CD4-positive, alpha-beta T cell treated with Interleukin-17A for 1 hour (primary cell): ENCODE results near the gene BTG2.
A peak's percentile ranks its signal among the peaks of the same experiment; 100 is the strongest.
"Not testable (repeated sequence)": the region's sequence is repeated elsewhere in the genome, so short reads cannot be mapped to it uniquely, and the experiment has no call there.

ENCODE experiments used
- DNase-seq: peaks from one replicate; pipeline ENCODE4 v3.0.0-alpha.2; 2020

BTG2 gene

GRCh38 chr1:203296460-203297073 is 8.8 kb upstream of the BTG2 start:
- DNase-seq: no peak

GRCh38 chr1:203299169-203299568 is 6.2 kb upstream of the BTG2 start:
- no peak for DNase-seq

GRCh38 chr1:203299719-203300429 is 5.4 kb upstream of the BTG2 start:
- DNase-seq: not testable (repeated sequence)

DNA sequence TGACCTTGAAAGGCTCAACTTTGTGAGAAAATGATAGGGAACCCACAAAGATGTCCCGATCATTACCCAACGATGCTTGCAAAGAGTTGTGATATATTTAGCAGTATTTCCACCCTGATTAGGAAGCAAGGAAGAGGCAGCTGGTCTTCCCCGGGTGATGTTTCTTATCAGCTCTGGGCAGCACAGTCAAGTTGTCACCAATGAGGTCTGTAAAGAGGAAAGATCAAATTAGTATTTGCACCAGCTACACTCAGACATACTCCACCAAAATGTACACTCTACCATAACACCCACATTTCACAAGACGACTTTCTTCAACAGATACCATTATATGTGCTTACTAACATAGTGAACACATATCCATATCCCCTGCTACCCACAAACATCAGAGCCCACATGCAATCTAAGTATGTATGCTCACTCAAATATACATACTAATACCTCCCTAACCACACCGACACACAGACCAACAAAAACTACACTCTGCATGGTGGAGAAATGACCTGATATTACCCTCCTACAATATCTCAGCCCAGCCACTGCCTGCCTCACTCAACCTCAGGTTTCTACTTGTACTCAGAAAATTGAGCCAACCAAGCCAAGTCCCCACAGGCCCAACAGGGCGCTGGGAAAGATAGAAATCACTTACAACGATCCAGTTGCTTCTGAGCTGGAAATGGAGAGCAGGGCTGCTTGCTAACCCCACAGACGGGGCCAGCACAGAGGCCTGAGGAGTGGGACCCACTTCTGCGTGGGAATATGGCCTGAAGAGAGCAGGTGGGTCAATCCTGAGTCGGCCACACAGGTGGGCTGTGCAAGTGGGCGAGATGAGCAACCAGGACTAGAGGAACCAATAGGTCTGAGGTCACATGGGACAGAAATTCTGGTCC is 4.6 kb upstream of the BTG2 start:
- DNase-seq: no peak

DNA sequence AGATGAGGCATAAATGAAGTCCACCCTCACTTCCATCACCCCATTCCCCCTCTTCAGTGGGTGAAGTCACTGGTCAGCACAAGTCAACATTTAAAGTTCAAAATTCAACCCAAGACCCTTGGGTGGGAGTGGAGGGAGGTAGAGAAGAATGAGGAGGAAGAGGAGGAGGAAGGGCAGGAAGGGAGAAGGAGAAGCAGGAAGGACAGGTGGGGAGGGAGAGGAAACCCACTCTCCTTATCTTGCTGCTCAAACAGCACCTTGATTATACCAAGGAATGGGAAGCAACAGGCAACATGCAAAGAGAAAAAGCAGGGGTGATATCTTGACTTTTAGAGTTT is 4.0 kb upstream of the BTG2 start:
- DNase-seq: no peak

- DNase-seq: no peak
These were observed 2.9 kb upstream of the BTG2 start for GRCh38 chr1:203302456-203302855.

DNA sequence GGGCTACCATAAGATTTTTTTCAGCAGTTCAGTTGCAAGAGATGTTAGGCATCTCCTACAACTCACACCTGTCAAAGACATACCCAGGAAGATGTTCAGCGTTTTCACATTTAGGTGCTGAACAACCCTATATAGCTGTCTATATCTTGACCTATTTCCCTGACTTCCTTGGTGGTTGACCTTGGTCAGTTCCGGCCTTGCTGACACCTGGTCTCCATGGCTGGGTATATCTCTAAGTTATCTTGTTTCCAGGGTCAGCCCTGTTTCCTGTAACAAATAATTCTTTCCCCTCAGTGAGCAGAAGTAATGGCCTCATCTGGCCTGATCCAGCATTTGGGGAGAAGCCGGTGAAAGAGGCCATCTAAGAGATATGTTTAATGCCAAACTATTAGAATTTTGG is 2.4 kb upstream of the BTG2 start:
- DNase-seq: no peak

DNA sequence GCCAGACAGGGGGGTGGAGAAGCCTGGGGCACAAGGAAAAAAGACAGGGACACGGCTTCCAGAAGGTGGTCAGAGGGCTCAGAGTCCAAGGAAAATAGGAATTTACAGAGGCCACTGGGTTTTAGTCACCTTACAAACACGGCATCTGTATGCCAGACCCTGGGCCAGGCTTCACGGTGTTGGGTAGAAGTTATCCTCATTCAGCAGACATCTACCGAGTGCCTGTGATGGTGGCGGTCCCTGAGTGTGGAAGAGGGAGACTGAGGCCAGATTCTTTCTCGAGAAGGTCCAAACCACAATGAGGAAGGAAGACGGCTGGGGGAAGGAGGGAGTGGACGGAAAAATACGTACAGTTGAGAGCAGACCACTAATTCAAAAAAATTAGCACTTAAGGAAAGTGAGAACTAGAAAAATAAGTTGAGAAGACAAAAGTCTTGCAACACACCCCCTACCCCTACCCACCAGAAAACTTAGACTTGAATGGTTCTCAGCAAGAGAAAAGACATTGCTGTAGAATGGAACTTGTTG is 864 bp upstream of the BTG2 start:
- DNase-seq: peak; percentile 47

DNA sequence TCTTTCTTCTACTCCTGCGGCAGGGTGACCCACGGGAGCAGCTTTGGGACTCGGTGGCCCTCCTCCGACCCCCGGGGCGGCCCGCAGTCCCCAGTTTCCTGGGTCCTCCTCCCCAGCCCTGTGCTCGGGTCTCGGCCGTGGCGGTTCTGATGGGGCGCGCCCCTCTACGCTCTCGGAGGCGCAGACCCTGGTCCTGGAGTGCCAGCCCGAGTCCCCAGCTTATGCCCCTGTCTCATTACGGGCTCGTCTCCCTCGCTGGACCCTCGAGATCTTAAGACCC is 430 bp downstream of the BTG2 start:
- no peak for DNase-seq

DNA sequence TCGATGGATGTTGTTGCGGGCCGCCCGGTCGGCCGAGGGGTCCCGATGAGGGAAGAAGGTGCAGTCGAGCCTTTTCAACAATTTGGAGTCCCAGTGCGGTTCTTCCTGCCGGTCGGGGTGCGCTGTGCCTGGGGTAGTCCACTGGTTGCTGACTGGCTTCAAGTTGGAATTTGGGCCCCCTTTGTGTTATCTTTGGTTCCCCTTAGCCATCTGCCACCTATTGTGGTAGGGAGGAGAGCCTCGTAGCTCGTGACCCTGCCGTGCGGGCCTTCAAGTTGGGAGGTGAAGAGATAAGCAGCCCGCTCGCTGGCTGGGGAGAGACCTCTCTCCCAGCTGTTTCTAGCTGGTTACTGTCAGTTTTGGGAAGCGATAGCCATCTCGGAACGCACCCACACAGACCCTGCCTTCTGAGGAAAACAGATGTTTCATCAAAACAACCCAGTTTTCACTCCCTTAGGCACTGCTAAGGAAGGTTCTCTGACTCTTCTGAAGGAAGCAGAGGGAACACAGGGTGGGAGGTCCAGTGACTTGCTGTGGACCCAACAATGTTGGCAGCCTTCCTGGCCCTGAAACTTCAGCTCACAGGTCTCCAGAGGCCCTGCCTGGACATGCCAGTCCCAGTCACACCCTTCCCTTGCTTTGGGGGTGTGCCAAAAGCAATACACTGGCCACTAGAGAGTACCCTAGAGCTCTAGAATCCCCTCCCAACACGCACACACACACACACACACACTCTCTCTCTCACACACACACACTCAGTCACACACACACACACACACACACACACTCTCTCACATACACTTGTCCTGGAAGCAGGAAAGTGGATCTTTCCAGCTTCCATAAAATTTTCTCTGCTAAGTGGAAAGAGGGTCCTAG is 1.0 kb downstream of the BTG2 start:
- DNase-seq: peak; percentile 72

GRCh38 chr1:203306965-203307541 is 1.7 kb downstream of the BTG2 start:
- peak; percentile 67 for DNase-seq

GRCh38 chr1:203307641-203308126 is 2.4 kb downstream of the BTG2 start:
- DNase-seq: peak; percentile 50

GRCh38 chr1:203308328-203308922 is 3.1 kb downstream of the BTG2 start:
- peak; percentile 59 for DNase-seq

- peak; percentile 70 for DNase-seq
These were observed 3.6 kb downstream of the BTG2 start for GRCh38 chr1:203308923-203309331.

GRCh38 chr1:203311368-203312301 is 6.3 kb downstream of the BTG2 start:
- DNase-seq: peak; percentile 57

- not testable (repeated sequence) for DNase-seq
These were observed 8.9 kb downstream of the BTG2 start for GRCh38 chr1:203314025-203314759.

DNA sequence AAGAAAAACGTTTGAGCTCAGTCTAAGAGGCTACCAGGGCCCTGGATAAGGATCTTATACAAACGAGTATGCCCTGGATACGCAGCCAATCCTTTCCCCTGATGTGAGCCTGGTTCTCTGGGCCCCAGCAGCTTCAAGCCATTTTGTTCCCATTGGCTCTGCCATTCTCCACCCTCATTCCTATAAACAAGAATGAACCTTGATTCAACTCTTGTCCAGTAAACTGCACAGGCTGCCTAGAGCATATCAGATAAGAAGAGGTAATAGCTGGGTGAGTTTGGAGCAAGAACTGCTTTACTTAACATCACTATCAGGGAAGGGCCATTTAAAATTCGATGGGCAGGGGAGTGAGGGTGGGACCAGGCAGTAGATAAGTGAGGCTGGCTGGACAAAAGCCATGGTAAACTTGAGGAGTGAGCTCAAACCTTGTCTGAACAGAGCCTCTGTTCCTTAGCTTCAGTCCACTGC is 11.3 kb downstream of the BTG2 start:
- DNase-seq: no peak

GRCh38 chr1:203317429-203318228 is 12.3 kb downstream of the BTG2 start:
- no peak for DNase-seq

DNA sequence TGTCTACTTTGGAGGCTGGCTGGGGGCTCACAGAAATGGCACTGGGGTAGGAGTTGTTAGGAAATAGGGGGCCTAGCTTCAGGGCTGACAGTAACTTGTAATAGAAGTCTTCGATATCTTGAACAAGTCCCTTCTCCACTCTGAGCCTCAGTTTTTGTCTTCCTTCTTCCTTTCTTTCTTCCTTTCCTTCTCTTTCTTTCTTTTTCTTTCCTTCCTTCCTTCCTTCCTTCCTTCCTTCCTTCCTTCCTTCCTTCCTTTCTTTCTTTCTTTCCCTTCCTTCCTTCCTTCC is 12.9 kb downstream of the BTG2 start:
- no peak for DNase-seq
